Glomerular visceral epithelial cell (primary cell): ENCODE data around the gene NHERF1.

Source experiments
- DNase-seq: peaks from one replicate; pipeline ENCODE4 v3.0.0-alpha.2; 2016; ENCODE audit errors: extremely low spot score

Gene NHERF1

DNA sequence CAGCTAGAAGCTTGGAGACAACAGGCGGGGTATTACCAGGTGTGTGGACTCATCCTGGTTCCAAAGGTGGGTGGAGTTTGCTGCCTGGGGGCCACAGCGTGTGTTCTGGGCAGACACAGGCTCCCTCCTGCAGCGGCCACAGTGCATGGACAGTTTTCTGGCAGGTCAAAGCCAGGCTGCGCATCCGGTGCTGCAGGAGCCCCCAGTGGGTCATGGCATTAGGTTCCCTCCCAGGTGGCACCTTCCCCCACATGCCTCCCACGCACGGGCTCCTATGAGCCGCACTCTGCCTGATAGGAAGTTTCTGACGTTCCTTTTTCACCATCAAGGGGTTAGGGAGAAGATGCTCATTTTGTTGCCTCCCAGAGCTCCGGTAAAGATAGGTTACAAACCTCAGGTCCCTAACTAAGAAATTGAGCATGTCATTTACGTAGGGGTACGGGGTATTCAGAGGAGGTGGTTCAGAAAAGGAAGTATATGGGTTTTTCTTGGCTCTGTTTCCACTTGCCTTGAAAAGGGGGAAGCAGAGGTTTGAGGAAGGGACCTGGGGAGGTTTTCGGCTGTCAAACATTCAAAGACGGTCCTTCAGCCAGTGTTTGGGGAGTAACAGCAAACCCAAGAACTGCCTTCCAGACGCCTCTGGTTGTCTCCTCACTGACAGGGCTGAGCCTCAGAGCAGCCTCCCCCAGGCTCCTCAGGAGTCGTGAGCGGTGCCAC lies 60.4 kb downstream of the NHERF1 start:
- DNase-seq, result no peak

DNA sequence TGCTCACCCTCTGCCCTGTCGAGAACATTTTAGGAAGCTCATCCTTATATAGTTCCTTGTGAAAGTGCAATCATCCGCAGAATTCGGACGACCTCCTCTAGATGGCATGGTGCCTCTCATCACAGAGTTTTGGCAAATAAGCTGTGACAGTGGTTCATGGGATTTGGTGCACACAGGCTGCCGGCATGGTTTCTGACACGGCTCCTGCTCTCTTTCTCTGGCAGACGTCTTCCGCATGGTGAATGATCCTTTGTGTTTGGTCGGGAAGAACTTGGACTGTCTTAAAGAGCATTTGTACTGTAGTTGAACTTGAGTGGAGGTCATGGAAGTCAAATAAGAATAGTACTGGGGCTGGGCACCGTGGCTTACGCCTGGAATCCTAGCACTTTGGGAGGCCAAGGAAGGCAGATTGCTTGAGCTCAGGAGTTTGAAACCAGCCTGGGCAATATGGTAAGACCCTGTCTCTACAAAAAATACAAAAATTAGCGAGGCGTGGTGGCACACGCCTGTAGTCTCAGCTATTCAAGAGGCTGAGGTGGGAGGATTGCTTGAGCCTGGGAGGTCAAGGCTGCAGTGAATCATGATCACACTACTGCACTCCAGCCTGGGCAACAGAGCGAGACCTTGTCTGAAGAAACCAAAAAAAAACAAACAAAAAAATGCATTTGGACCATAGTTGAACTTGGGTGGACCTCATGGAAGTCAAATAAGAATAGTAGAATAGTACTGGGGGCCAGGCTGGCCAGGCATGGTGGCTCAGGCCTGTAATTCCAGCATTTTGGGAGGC lies 62.5 kb downstream of the NHERF1 start:
- no peak for DNase-seq

DNA sequence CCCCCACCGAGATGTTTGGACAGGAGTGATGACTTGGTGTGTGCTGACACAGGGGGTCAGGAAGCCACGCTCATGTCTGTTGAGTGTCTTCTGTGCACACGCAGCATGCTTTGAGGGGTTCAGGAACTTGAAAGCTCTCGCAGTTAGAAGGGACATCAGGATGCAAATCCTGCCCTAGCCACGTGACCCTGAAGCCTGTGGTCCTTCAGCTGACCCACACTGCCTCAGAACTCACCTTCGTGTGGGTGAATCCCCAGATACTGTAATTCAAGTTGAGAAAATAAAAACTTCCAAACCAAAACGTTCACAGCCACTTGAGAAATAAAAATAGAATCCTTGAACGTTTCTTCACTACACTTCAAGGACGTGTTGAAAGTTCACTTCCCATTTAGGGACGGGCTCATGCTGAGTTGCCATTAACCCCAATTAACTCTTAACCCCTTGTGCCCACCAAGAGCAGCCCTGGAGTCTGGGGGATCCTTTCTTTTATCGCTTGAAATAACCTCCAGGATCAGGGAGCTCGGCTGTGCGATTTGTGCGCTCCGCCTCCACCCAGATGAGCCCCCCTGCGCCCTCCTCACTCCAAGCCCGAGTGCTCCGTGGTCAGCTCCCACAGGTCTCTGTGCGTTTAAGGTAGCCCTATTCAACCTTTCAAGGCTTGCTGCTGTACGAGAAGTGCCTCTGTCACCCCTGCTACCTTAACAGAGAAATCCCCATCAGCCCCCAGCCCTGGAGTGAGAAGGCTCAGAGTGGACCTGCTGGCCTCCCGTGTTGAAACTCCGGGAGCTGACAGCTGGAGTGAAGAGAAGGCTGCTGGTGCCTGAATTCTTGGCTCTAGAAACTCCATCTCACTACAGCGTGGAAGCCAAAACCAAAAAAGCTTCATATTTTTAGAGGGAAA lies 63.9 kb downstream of the NHERF1 start:
- DNase-seq, result no peak

DNA sequence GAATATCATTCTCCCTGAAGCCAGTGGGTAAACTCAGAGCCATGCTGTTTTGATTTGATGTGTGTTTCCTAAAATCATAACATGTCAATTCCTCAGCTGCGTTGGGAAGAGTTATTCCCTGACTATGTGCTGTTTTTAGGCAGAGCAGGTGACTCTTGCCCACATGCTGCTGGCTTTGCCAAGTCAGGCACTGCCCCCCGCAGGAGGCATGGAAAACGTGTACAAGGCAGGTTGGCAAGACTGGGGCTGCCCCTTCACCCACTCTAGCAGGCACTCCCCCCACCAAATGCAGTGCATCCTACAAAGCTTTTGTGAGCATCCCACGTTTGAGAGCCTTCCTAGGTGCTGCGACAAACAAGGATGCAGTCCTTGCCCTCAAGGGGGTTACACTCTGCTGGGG lies 66.0 kb downstream of the NHERF1 start:
- DNase-seq, result no peak

DNA sequence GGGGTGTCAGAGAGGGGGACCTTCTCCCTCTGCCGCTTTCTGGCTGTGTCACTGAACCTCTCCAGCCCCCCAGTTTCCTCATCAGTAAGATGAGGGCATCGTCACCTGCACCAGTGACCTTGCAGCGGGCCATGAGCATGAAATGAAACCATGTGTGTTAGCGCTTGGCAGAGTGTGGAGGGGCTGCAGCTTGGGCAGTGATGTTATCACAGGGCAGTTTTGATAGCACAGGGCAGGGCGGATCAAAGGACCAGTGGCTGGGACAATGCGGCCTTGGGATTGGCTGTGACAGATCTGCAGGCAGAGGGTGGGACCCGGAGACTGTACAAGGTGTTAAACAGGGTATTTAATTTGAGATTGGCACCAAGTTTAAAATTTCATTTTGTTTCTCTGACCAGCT lies 66.6 kb downstream of the NHERF1 start:
- DNase-seq, result no peak

DNA sequence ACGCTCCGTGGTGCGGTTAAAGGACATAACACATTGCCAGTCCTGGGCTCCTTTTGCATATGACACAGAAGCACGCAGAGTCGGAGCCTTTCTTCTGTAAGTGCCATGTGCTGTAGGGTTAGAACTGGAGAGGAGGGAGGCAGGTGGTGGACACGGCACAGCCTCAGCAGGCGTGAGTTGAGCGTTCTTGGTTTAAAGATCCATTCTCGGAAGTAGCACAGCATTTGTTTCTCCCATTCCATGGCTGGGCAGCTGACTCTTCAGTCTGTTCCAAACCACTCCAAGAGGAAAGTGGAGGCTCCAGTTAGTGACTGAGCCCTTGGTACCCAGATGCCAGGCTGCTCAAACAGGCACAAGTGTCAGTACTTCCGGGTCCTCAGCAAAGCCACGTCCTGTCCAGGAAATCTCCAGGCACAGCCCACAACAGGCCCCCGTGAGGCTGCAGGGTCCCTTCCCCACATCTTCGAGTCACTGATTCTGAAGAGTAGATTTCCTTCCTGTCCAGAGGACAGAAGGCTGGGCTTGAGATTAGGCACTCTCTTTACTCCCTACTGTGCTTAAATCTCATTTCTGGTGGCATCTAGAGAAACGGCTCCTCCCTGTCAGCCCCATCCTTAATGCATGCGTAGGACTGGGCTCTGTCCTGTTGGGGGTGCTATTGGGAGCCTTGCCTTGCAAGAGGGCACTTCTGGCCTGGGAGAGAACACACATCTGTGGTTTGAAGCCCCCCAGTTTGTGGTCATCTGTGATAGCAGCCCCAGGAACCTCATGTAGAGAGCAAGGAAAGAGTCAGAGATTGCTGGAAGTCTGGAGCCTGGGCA lies 67.3 kb downstream of the NHERF1 start:
- no peak for DNase-seq

DNA sequence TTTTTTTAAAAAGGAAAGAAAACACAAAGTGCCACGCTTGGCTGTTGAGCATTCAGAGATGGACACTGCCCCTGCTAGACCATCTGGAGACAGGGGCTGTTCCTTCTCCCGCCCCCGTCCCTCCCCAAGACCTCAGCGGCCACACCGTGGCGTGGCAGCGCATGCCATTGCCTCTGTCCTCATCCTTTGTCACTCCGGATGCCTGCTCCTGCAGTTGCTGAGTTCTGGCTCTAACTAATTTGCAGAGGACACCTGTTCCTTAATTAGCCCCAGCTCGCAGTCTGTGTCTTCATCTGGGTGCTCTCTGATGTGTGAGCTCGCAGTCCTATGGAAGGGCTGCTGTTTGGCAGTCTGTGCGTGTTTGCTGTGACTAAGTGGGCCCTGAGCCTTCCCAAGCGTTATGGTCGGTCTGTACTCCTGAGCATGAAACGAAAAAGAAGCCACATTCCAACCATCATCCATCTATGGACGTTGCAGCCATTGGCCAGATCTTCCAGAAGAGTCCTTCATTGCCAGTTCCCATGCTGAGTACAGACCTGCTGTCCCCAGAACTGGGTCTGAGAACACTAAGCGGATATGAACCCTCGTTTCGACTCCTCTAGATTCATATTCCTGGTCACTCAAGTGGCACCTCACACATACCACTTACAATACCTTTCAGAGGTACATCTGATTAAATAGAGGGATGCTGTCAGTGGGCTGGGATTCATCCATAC lies 68.6 kb downstream of the NHERF1 start:
- DNase-seq, result no peak

DNA sequence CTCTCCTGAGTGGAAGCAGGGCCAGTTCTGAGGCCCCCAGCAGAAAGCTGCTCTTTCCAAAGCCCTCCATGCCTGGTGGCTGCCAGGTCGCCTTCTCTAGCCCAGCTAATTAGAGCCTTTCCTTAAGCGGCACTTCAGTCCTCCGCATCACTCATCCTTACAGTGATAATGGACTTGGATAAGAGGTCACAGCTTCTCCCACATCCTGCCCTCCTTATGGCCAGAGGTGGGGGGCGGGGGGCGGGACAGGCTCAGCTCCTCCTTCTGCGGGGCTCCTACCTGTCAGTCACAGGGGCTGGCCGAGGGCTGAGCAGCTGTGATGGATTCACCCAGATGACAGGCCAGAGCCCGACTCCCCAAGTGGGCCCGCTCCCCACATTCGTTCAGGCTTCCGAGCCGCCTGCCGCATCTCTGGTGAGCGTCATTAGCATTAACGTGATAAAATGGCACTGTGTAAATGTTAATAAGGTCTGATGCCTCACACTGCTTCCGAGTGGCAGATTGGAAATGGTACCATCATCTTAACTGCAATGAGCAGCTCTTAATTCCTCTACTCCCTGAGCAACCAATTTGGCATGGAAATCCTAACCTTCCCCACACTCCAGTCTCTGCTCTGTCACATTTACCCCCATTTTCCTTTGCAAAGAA lies 70.0 kb downstream of the NHERF1 start:
- no peak for DNase-seq
